Skeletal muscle satellite cell (primary cell): ENCODE measurements around the gene PXDC1.
"Not testable (repeated sequence)": the region's sequence is repeated elsewhere in the genome, so short reads cannot be mapped to it uniquely, and the experiment has no call there.

Experiments
- H3K27me3 ChIP-seq: 2 replicates; pipeline ENCODE4 v1.7.0; 2013; ENCODE audit warnings: low read length; ENCODE audit not compliant: control insufficient read depth, insufficient read depth
- H3K36me3 ChIP-seq: 2 replicates; pipeline ENCODE4 v1.7.0; 2013; ENCODE audit warnings: mild to moderate bottlenecking, control low read depth, low read length; ENCODE audit not compliant: insufficient read depth
- H3K4me1 ChIP-seq: 2 replicates; pipeline ENCODE4 v1.7.0; 2013; ENCODE audit warnings: low read length; ENCODE audit not compliant: control insufficient read depth, insufficient read depth
- H3K4me2 ChIP-seq: 2 replicates; pipeline ENCODE4 v1.7.0; 2013; ENCODE audit warnings: mild to moderate bottlenecking, low read length
- H3K4me3 ChIP-seq: 2 replicates; pipeline ENCODE4 v1.7.0; 2013; ENCODE audit warnings: low read length
- H3K9ac ChIP-seq: 2 replicates; pipeline ENCODE4 v1.7.0; 2013; ENCODE audit warnings: mild to moderate bottlenecking, low read depth, low read length, moderate library complexity
- H3K9me3 ChIP-seq: replicated peaks from 2 replicates; pipeline ENCODE4 v1.7.0; 2013; ENCODE audit warnings: mild to moderate bottlenecking, control low read depth, low read length

The PXDC1 gene

GRCh38 chr6:3723251-3723650 lies 28.3 kb downstream of the PXDC1 start:
- Histone ChIP-seq H3K4me3 (no peak overlapping the region), H3K27me3 (no peaks in the 10 kb centered on the region), H3K9ac (no peak overlapping the region), H3K36me3 (peaks cover 75% of the 10 kb centered on the region), H3K4me1 (peaks cover 47% of the 10 kb centered on the region), H3K4me2 (no peak overlapping the region), H3K9me3 (no peaks in the 10 kb centered on the region)

DNA sequence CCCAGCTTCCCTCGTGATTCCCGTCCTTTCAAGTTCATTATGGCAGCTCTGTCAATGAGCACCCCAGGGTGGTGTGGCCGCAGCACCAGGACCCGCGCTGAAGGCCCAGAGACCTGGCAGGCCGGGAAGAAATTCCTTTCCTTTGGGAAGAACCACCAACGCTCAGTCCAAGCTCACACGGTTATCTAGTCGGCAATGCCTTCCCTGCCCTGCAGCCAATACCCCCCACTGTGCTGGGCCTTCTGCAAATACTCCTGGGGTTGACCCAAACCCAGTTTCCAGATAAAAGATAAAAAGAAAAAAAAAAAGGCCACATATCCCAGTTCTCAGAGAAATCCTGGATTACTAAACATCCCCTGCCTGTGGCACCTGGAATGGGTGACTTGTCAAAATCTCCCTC lies 28.7 kb downstream of the PXDC1 start:
- Histone ChIP-seq H3K27me3 (no peaks in the 10 kb centered on the region), H3K36me3 (peaks cover 70% of the 10 kb centered on the region), H3K4me2 (no peak overlapping the region), H3K4me3 (no peak overlapping the region), H3K9ac (no peak overlapping the region), H3K9me3 (no peaks in the 10 kb centered on the region), H3K4me1 (peaks cover 47% of the 10 kb centered on the region)

DNA sequence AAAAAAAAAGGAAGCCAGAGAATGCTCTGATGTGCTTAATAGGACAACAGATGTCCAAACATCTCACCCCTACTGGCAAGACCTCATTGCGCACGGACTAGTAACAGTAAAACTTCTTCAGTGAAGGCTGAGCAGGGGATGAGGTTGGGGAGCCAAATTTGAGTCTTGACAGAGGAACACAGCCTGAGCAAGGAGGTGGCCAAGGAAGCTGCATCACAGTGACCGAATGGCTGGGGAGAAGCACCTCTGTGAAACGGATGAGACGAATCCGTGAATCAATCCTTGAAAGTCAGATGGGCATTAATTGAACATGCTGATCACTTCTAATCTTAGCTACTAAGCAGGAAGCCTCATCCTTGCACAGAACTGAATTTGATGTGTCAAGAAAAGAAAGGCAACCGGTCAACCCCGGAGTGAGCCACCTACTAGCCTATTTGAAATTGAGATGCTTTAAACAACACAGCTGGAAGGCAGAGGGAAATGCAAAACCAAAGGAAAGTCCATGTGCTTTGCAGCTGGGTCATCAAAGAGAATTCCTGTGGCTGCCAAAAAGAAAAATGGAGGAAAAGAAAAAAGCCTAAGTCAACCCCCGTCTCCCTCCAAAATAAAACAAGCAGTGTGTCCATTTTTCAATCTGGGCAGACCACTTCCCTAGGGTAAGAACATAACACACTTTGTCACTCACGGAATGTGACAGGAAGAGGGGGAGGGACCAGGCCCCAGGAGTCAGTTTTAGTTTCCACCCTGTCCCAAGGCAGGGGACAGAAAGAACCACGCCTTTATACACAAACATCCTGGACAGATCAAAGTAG lies 29.5 kb downstream of the PXDC1 start:
- no peaks in the 10 kb centered on the region for H3K9me3 ChIP-seq
- no peaks in the 10 kb centered on the region for H3K27me3 ChIP-seq
- no peak overlapping the region for H3K4me3 ChIP-seq
- H3K36me3 ChIP-seq: peaks cover 62% of the 10 kb centered on the region
- H3K4me2 ChIP-seq: no peak overlapping the region
- peaks cover 40% of the 10 kb centered on the region for H3K4me1 ChIP-seq
- H3K9ac ChIP-seq: no peak overlapping the region

GRCh38 chr6:3720770-3721169 lies 30.7 kb downstream of the PXDC1 start:
- Histone ChIP-seq H3K36me3 (peaks cover 54% of the 10 kb centered on the region), H3K4me1 (peaks cover 28% of the 10 kb centered on the region)
- not testable (repeated sequence) for H3K4me2 ChIP-seq, H3K9me3 ChIP-seq, H3K4me3 ChIP-seq, H3K27me3 ChIP-seq, H3K9ac ChIP-seq

DNA sequence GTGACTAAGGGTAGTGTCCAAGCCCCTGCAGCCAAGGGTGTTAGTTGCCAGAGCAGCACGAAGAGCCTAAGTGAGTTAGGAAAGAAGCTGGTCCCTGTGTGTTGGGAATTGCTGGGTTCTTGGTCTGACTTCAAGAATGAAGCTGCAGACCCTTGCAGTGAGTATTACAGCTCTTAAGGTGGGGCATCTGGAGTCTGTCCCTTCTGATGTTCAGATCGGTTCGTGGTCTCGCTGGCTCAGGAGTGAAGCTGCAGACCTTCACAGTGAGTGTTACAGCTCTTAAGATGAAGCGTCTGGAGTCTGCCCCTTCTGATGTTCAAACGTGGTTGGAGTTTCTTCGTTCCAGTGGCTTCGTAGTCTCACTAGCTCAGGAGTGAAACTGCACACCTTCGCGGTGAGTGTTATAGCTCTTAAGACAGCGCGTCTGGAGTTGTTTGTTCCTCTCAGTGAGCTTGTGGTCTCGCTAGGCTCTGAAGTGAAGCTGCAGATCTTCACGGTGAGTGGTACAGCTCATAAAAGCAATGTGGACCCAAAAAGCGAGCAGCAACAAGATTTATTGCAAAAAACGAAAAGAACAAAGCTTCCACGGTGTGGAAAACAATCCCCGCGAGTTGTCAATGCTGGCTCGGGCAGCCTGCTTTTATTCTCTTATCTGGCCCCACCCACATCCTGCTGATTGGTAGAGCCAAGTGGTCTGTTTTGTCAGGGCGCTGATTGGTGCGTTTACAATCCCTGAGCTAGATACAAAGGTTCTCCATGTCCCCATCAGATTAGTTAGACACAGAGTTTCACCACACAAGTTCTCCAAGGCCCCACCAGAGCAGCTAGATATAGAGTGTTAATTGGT lies 31.8 kb downstream of the PXDC1 start:
- H3K4me1 ChIP-seq: peaks cover 17% of the 10 kb centered on the region
- H3K9ac ChIP-seq: no peak overlapping the region
- H3K4me3 ChIP-seq: no peak overlapping the region

DNA sequence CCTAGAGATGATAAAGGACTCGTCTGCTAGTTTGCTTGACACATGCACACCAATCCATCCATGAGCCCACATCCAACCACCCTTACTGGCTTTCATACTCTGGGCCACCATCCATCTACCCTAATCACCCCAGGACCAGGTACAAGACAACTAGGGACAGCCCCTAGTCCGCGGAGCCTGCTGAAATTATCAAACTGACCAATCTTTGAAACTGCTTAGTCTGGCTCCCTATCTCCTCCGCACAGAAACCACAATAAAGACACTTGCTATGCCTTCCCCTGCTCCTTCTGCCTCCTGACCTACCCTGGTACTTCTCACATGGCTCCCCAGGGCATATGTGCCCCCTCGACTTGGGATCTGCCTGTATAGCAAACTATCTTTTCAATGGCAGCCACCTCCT lies 33.1 kb downstream of the PXDC1 start:
- peaks cover 50% of the 10 kb centered on the region for H3K36me3 ChIP-seq
- no peak overlapping the region for H3K4me3 ChIP-seq
- H3K27me3 ChIP-seq: no peaks in the 10 kb centered on the region
- no peaks in the 10 kb centered on the region for H3K9me3 ChIP-seq
- no peak overlapping the region for H3K9ac ChIP-seq
- no peak overlapping the region for H3K4me2 ChIP-seq
- peaks cover 4% of the 10 kb centered on the region for H3K4me1 ChIP-seq

More for the DNA sequence above, 31.8 kb downstream of the PXDC1 start:
- no peaks in the 10 kb centered on the region for H3K27me3 ChIP-seq
- H3K9me3 ChIP-seq: no peaks in the 10 kb centered on the region
- H3K4me2 ChIP-seq: no peak overlapping the region
- H3K36me3 ChIP-seq: peaks cover 50% of the 10 kb centered on the region

GRCh38 chr6:3715285-3715684 lies 36.2 kb downstream of the PXDC1 start:
- no peaks in the 10 kb centered on the region for H3K9me3 ChIP-seq
- H3K9ac ChIP-seq: no peak overlapping the region
- H3K4me3 ChIP-seq: no peak overlapping the region
- peaks cover 41% of the 10 kb centered on the region for H3K36me3 ChIP-seq
- no peaks in the 10 kb centered on the region for H3K27me3 ChIP-seq
- no peaks in the 10 kb centered on the region for H3K4me1 ChIP-seq
- H3K4me2 ChIP-seq: no peak overlapping the region

DNA sequence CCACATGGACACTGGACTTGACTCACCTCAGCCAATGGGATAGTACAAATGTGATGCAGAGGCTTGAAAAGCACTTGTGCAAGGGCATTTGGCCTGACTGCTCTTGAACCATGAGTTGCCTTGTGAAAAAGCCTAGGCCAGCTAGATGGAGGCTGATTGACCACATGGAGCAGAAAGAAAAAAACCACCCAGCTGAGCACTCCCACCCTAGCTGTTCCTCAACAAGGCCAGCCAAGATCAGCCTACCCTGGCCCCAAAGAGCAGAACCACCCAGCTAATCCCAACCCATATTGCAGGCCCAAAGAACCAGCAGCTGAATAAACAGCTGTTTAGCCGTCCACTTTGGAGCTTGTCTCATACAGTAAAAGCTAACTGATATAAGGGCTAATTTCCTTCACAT lies 36.7 kb downstream of the PXDC1 start:
- Histone ChIP-seq H3K4me3 (no peak overlapping the region), H3K36me3 (peaks cover 41% of the 10 kb centered on the region), H3K9me3 (no peaks in the 10 kb centered on the region), H3K27me3 (no peaks in the 10 kb centered on the region), H3K9ac (no peak overlapping the region), H3K4me1 (no peaks in the 10 kb centered on the region), H3K4me2 (no peak overlapping the region)

GRCh38 chr6:3714111-3714510 lies 37.4 kb downstream of the PXDC1 start:
- Histone ChIP-seq H3K27me3 (no peaks in the 10 kb centered on the region), H3K4me2 (no peak overlapping the region), H3K9ac (no peak overlapping the region), H3K9me3 (no peaks in the 10 kb centered on the region), H3K4me1 (no peaks in the 10 kb centered on the region), H3K36me3 (peaks cover 41% of the 10 kb centered on the region), H3K4me3 (no peak overlapping the region)

- Histone ChIP-seq H3K9me3 (no peaks in the 10 kb centered on the region), H3K4me1 (no peaks in the 10 kb centered on the region), H3K4me3 (no peak overlapping the region), H3K9ac (no peak overlapping the region), H3K4me2 (no peak overlapping the region), H3K36me3 (peaks cover 41% of the 10 kb centered on the region), H3K27me3 (no peaks in the 10 kb centered on the region)
Observed at GRCh38 chr6:3712827-3713665, 38.5 kb downstream of the PXDC1 start.

- no peak overlapping the region for H3K4me2 ChIP-seq
Observed at GRCh38 chr6:3711776-3712175, 39.7 kb downstream of the PXDC1 start.

More at GRCh38 chr6:3711776-3712175, 39.7 kb downstream of the PXDC1 start:
- Histone ChIP-seq H3K27me3 (no peaks in the 10 kb centered on the region), H3K4me3 (no peak overlapping the region), H3K36me3 (peaks cover 41% of the 10 kb centered on the region), H3K4me1 (no peaks in the 10 kb centered on the region), H3K9ac (no peak overlapping the region), H3K9me3 (no peaks in the 10 kb centered on the region)
